Neuronal stem cell (in vitro differentiated cells): ENCODE results near the gene SLC9A1.

ENCODE experiments used
- DNase-seq: peaks from one replicate; pipeline ENCODE4 v3.0.0-alpha.2; 2013; ENCODE audit warnings: low spot score
- H2AFZ ChIP-seq: one replicate; pipeline ENCODE4 v1.6.1; 2013; ENCODE audit warnings: mild to moderate bottlenecking, low read length, inconsistent platforms
- H2AK5ac ChIP-seq: 2 replicates; pipeline ENCODE4 v1.6.1; 2013; ENCODE audit warnings: low read depth, mild to moderate bottlenecking, inconsistent platforms, low read length, moderate library complexity, mixed read lengths
- H2BK120ac ChIP-seq: 2 replicates; pipeline ENCODE4 v1.6.1; 2013; ENCODE audit warnings: low read depth, mild to moderate bottlenecking, inconsistent platforms, low read length, moderate library complexity, mixed read lengths
- H2BK12ac ChIP-seq: one replicate; pipeline ENCODE4 v1.6.1; 2013; ENCODE audit warnings: low read length, inconsistent platforms
- H2BK15ac ChIP-seq: 2 replicates; pipeline ENCODE4 v1.6.1; 2013; ENCODE audit warnings: mild to moderate bottlenecking, low read length, inconsistent platforms, mixed read lengths
- H2BK5ac ChIP-seq: one replicate; pipeline ENCODE4 v1.6.1; 2013; ENCODE audit warnings: inconsistent platforms, mild to moderate bottlenecking, low read length, moderate library complexity
- H3K14ac ChIP-seq: one replicate; pipeline ENCODE4 v1.6.1; 2013; ENCODE audit warnings: low read length, inconsistent platforms
- H3K18ac ChIP-seq: 2 replicates; pipeline ENCODE4 v1.6.1; 2013; ENCODE audit warnings: low read length, inconsistent platforms
- H3K23ac ChIP-seq: 2 replicates; pipeline ENCODE4 v1.6.1; 2013; ENCODE audit warnings: low read depth, mild to moderate bottlenecking, mixed read lengths, low read length, inconsistent platforms; ENCODE audit not compliant: poor library complexity
- H3K27ac ChIP-seq: replicated peaks from 3 replicates; pipeline ENCODE4 v1.5.1; 2013; ENCODE audit warnings: low read length, inconsistent platforms
- H3K27me3 ChIP-seq, 3 experiments: 2 replicates each; pipeline ENCODE4 v1.6.1; 2013; ENCODE audit warnings: low read length in 3 of 3, mild to moderate bottlenecking in 2 of 3, inconsistent platforms in 1 of 3, low read depth in 1 of 3, mixed read lengths in 1 of 3, moderate library complexity in 1 of 3; ENCODE audit not compliant: control insufficient read depth in 3 of 3, insufficient read depth in 3 of 3
- H3K36me3 ChIP-seq, 2 donors: replicated peaks in 1 of 2; 2 replicates each; pipeline ENCODE4 v1.6.1; 2013; ENCODE audit warnings: low read length in 2 of 2; ENCODE audit not compliant: control insufficient read depth in 2 of 2, insufficient read depth in 2 of 2
- H3K4ac ChIP-seq: 2 replicates; pipeline ENCODE4 v1.6.1; 2013; ENCODE audit warnings: inconsistent platforms, mild to moderate bottlenecking, low read length, moderate library complexity
- H3K4me1 ChIP-seq, 2 donors: 1 replicate in 1 of 2; 2 replicates in 1 of 2; pipeline ENCODE4 v1.6.1; 2013; ENCODE audit warnings: low read length in 2 of 2, low read depth in 1 of 2; ENCODE audit not compliant: control insufficient read depth in 2 of 2, insufficient read depth in 1 of 2
- H3K4me2 ChIP-seq: one replicate; pipeline ENCODE4 v1.6.1; 2013; ENCODE audit warnings: mild to moderate bottlenecking, low read length, inconsistent platforms; ENCODE audit not compliant: insufficient read depth, poor library complexity, severe bottlenecking
- H3K4me3 ChIP-seq, 2 donors: 2 replicates each; pipeline ENCODE4 v1.5.1; 2013; ENCODE audit warnings: low read length in 2 of 2, mild to moderate bottlenecking in 2 of 2, inconsistent platforms in 1 of 2, moderate library complexity in 1 of 2
- H3K79me1 ChIP-seq: one replicate; pipeline ENCODE4 v1.6.1; 2013; ENCODE audit warnings: low read depth, mild to moderate bottlenecking, inconsistent platforms, low read length, moderate library complexity
- H3K9ac ChIP-seq: one replicate; pipeline ENCODE4 v1.6.1; 2013; ENCODE audit warnings: mild to moderate bottlenecking, low read depth, low read length, inconsistent platforms; ENCODE audit not compliant: poor library complexity
- H3K9me3 ChIP-seq, 2 donors: replicated peaks in 1 of 2; 2 replicates each; pipeline versions ENCODE3 to v1.6.1; 2013; ENCODE audit warnings: low read length in 2 of 2, mild to moderate bottlenecking in 2 of 2, inconsistent platforms in 1 of 2, low read depth in 1 of 2, mixed read lengths in 1 of 2, moderate library complexity in 1 of 2; ENCODE audit not compliant: control insufficient read depth in 2 of 2, insufficient read depth in 1 of 2
- H4K8ac ChIP-seq: one replicate; pipeline ENCODE4 v1.6.1; 2013; ENCODE audit warnings: low read depth, mild to moderate bottlenecking, inconsistent platforms, low read length, moderate library complexity
- H4K91ac ChIP-seq: one replicate; pipeline ENCODE4 v1.6.1; 2013; ENCODE audit warnings: low read length, low read depth, mild to moderate bottlenecking, inconsistent platforms; ENCODE audit not compliant: poor library complexity
- WGBS, 2 donors: extraction: QIAGEN DNeasy Blood & Tissue Kit; methylation state at CpG; one replicate each; pipeline ENCODE4 v1.1.7; 2013; ENCODE audit warnings: missing lambda C conversion rate in 2 of 2, mixed read lengths in 1 of 2; ENCODE audit not compliant: insufficient read length in 2 of 2, insufficient replicate concordance in 1 of 2; ENCODE audit errors: extremely low coverage in 2 of 2; 5-methylcytosine and 5-hydroxymethylcytosine counted together

SLC9A1 gene

DNA sequence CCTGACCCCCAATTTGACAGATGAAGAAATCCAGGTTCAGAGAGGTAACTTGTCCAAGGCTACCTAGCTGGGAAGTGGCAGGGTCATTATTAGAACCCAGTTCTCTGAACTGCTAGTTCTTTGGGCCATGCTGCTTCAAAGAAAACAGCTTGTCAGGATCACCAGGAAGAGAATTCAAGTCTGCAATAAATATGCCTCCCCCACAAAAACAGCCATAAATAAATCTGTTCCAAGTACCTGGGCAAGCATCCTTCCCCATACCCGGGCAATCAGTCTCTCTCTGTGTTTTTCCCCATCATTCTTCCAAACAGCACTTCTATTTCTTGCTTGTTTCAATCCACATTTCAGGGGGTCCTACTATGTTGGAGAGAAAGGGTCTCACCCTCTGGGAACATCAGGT, 34.1 kb downstream of the SLC9A1 start:
- no peak for DNase-seq
- no peak overlapping the region for H2BK120ac ChIP-seq
- WGBS, 2 donors, result no CpG with 5 or more reads among the region's 1 CpG
- no peak overlapping the region for H2AK5ac ChIP-seq
- H4K91ac ChIP-seq, result no peak overlapping the region
- H3K27ac ChIP-seq, result no peak overlapping the region
- no peak overlapping the region for H3K4me2 ChIP-seq
- no peak overlapping the region for H3K4ac ChIP-seq
- H3K4me1 ChIP-seq, result peaks cover 27 to 39% of the 10 kb centered on the region in 2 donors
- no peak overlapping the region for H2BK15ac ChIP-seq
- no peak overlapping the region for H2BK12ac ChIP-seq
- H3K9me3 ChIP-seq, result no peaks in the 10 kb centered on the region
- no peak overlapping the region for H4K8ac ChIP-seq
- no peaks in the 10 kb centered on the region for H3K36me3 ChIP-seq
- no peak overlapping the region for H3K9ac ChIP-seq
- no peak overlapping the region for H3K4me3 ChIP-seq
- peaks cover 3% of the 10 kb centered on the region for H3K79me1 ChIP-seq
- H2BK5ac ChIP-seq, result no peak overlapping the region
- H2AFZ ChIP-seq, result no peak overlapping the region
- H3K27me3 ChIP-seq, result no peaks in the 10 kb centered on the region
- H3K14ac ChIP-seq, result no peak overlapping the region
- no peak overlapping the region for H3K18ac ChIP-seq
- H3K23ac ChIP-seq, result no peak overlapping the region

DNA sequence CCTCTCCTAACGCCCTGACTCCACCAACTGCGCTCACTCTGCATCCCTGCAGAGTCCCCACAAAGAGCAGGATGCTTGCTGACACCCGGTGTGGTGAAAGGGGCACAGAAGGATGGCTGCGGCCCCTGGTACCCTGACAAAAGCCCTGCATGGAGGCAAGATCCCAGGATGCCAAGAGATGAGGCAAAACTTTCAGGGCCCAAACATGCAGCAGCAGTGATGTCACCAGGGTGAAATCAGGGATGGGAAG, 36.6 kb downstream of the SLC9A1 start:
- H3K14ac ChIP-seq, result no peak overlapping the region
- peak overlapping the region; percentile 40 for H2AK5ac ChIP-seq
- no peak overlapping the region for H3K27ac ChIP-seq
- peaks cover 3% of the 10 kb centered on the region for H3K79me1 ChIP-seq
- no peak overlapping the region for H2BK5ac ChIP-seq
- H3K27me3 ChIP-seq, result no peaks in the 10 kb centered on the region
- no peak overlapping the region for H2AFZ ChIP-seq
- no peak overlapping the region for H3K4me3 ChIP-seq
- H3K9me3 ChIP-seq, result no peaks in the 10 kb centered on the region
- no peak overlapping the region for H2BK12ac ChIP-seq
- H3K23ac ChIP-seq, result no peak overlapping the region
- no peak overlapping the region for H2BK120ac ChIP-seq
- peak overlapping the region; percentile 11 for H4K91ac ChIP-seq
- H3K4me1 ChIP-seq, result peaks cover 20 to 28% of the 10 kb centered on the region in 2 donors
- WGBS, 2 donors, result no CpG with 5 or more reads among the region's 4 CpGs
- H4K8ac ChIP-seq, result no peak overlapping the region
- H3K36me3 ChIP-seq, result peaks cover 0 to 7% of the 10 kb centered on the region in 2 donors
- DNase-seq, result no peak
- H2BK15ac ChIP-seq, result no peak overlapping the region
- H3K9ac ChIP-seq, result peak overlapping the region; percentile 60
- H3K4me2 ChIP-seq, result no peak overlapping the region
- no peak overlapping the region for H3K4ac ChIP-seq
- H3K18ac ChIP-seq, result peak overlapping the region; percentile 55

DNA sequence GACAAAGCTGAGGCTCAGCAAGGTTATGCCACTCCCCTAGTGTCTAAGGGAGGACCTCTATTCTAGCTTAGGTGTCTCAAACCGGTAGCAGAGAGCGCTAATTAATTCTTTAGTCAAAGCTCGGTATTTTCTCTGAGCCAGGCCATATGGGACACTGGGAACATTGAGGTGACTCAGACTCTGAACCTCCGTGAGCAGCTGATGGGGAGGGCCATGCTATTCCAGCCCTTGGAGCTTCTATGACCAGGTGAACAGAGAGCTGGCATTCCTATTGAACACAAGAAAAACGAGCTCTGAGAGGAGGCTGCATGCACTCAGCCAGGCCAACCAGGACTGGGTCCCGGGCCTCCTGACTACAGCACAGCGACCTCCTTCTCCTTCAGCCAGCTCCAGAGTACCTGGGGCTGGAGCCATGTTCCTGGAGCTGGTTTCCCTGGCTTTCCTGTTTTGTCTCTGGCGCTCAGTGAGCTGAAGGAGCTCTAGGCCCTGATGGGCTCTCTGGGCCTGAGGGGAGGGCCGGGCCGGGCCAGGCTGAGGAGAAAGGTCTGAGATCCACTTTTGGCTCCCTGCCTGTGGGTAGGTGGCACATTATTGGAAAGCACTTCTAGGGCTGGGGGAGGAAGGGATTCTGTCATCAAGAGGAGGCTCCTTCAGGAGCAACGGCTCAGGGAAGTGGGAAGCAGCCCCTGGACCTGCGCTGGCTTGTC, 37.0 kb downstream of the SLC9A1 start:
- Histone ChIP-seq H2BK120ac (no peak overlapping the region), H3K4me3 (no peak overlapping the region), H3K36me3 (peaks cover 1 to 12% of the 10 kb centered on the region in 2 donors), H2AK5ac (peak overlapping the region; percentile 40), H3K4ac (no peak overlapping the region), H2BK15ac (peak overlapping the region; percentile 15), H3K4me1 (peaks cover 20 to 28% of the 10 kb centered on the region in 2 donors), H2BK12ac (no peak overlapping the region), H3K9ac (peak overlapping the region; percentile 60), H3K18ac (peak overlapping the region; percentile 55), H3K23ac (no peak overlapping the region), H3K79me1 (peaks cover 3% of the 10 kb centered on the region), H4K8ac (no peak overlapping the region), H3K27ac (no peak overlapping the region), H3K14ac (no peak overlapping the region), H2BK5ac (peak overlapping the region; percentile 43), H3K4me2 (no peak overlapping the region), H3K27me3 (no peaks in the 10 kb centered on the region), H4K91ac (peak overlapping the region; percentile 11), H2AFZ (no peak overlapping the region), H3K9me3 (no peaks in the 10 kb centered on the region)
- no peak for DNase-seq
- no CpG with 5 or more reads among the region's 12 CpGs for WGBS, 2 donors

DNA sequence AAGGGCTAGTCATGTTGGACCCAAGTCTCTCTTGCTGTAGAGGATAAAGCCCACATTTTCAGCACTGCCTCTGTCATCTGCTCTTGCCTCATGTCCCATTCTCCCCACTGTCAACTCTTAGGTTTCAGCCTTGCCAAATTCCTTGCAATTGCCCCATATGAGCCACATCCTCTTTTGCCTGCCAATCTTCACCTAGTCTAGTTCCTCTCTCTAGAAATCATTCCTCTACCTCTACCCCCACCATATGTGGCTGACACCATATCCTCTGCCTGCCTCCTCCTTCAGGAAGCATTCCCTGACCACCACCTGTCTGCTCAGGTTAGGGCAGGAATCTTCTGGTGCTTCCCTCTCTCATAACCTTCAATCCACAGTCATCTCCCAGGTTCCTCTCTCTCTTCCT, 38.2 kb downstream of the SLC9A1 start:
- Histone ChIP-seq H2AK5ac (no peak overlapping the region), H3K9me3 (no peaks in the 10 kb centered on the region), H3K36me3 (peaks cover 1 to 14% of the 10 kb centered on the region in 2 donors), H2BK12ac (no peak overlapping the region), H3K4ac (no peak overlapping the region), H3K4me3 (no peak overlapping the region), H2BK15ac (no peak overlapping the region), H4K8ac (no peak overlapping the region), H3K9ac (no peak overlapping the region), H3K14ac (no peak overlapping the region), H2BK5ac (no peak overlapping the region), H3K23ac (no peak overlapping the region), H3K27me3 (no peaks in the 10 kb centered on the region), H2BK120ac (no peak overlapping the region), H3K79me1 (peaks cover 3% of the 10 kb centered on the region), H2AFZ (no peak overlapping the region), H3K18ac (no peak overlapping the region), H3K4me1 (peaks cover 20 to 24% of the 10 kb centered on the region in 2 donors), H3K27ac (no peak overlapping the region), H3K4me2 (no peak overlapping the region), H4K91ac (no peak overlapping the region)
- no peak for DNase-seq
